ENCODE results near the gene CFAP73.

DNA sequence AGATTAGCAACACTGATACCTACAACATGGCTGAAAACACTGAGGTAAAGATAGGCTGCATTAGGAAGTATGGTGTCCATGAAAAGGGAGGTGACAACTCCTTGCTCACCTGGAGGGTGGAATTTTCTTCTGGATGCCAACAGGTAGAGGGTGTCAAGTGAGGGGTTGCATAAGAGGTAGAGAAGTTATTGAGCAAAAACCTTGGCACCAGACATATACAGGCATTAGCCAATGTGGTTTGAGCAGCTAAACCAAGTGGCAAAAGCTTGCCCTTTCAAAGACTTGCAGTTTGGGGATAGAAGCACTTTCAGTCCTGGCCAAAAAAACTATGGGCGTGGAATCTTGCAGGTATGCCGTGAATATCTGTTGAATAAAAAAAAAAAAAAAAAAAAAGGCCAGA, 39.8 kb downstream of the CFAP73 start:
- TF ChIP-seq, protein P1, sequence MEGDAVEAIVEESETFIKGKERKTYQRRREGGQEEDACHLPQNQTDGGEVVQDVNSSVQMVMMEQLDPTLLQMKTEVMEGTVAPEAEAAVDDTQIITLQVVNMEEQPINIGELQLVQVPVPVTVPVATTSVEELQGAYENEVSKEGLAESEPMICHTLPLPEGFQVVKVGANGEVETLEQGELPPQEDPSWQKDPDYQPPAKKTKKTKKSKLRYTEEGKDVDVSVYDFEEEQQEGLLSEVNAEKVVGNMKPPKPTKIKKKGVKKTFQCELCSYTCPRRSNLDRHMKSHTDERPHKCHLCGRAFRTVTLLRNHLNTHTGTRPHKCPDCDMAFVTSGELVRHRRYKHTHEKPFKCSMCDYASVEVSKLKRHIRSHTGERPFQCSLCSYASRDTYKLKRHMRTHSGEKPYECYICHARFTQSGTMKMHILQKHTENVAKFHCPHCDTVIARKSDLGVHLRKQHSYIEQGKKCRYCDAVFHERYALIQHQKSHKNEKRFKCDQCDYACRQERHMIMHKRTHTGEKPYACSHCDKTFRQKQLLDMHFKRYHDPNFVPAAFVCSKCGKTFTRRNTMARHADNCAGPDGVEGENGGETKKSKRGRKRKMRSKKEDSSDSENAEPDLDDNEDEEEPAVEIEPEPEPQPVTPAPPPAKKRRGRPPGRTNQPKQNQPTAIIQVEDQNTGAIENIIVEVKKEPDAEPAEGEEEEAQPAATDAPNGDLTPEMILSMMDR (IDR thresholded peaks at IDR 0.05): no peak
- TF ChIP-seq SMC3 (IDR thresholded peaks at IDR 0.05; ENCODE audit: low read depth, low read length): no peak
- TF ChIP-seq FOXJ3 (CRISPR knock-in tag; IDR thresholded peaks at IDR 0.05): no peak
- TF ChIP-seq GABPA (IDR thresholded peaks at IDR 0.05; ENCODE audit: low read depth): no peak

All from SK-N-SH (cell line).